Raji (cell line): ENCODE results near the gene AJUBA.

Source experiments
- POLR2A ChIP-seq: IDR thresholded peaks from 2 replicates; pipeline ENCODE4 v1.6.1; 2011; ENCODE audit warnings: low read depth, low read length, control low read depth; ENCODE audit not compliant: insufficient read depth

The AJUBA gene

DNA sequence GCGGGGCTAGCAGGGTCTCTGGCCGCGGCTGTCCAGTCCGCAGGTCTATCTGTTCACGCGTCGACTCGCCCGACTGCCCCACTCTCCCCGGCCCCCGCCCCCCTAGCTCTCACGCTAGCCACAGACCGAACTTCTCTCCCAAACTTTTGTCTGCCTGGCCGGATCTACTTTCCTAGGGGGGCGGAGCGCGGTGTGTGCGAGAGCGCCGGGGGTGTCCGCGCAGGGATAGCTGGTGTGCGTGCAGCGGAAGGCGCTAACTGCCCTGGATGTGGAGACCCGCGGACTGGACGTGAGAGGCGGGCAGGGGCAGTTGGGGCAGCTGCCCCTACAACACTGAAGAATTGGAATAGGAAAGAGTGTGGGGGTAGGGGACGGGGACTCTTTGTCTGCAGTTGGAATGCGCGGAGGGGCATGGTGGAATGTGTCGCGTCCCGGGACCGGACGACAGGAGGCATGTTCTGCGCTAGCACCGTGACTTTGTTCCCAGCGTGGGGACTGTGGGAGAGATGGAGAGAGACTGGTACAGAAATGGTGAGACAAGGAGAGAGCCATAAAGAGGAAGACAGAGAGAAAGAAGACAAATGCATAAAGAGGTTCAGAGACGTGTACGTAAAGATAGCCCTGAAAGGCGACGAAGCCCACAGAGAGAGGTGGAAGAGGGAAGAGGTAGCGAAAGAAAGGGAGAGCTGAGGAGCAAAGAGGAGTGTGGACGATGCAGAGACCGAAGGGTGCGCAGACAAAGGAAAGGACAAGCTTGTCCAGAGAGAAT, at the start of gene AJUBA:
AJUBA (minus strand) TSS at position 75 of the 769 bp plus-strand sequence. CDS start 285 bp downstream, outside the sequence.
- 0 out of 2 replicates have a peak, but pooled peaks have one; percentile 25 for TF ChIP-seq POLR2A

DNA sequence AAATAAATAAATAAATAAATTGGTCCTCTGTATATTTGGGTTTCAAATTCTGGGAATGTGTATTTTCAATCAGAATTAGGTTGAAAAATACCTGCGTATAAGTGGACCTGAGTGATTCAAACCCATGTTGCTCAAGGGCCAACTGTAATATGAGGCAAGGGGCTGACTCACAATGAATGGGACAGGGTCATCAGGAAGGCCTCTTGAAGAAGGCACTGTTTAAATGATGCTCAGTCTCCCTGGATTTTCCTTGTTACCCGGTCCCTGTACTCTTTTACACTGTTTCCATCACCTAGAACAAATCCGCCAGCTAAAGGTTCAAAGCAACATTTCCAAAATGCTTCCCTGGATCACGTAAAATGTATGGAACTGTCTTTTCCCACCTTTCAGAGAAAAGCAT, 48.6 kb upstream of the AJUBA start:
- TF ChIP-seq POLR2A, result no peak

DNA sequence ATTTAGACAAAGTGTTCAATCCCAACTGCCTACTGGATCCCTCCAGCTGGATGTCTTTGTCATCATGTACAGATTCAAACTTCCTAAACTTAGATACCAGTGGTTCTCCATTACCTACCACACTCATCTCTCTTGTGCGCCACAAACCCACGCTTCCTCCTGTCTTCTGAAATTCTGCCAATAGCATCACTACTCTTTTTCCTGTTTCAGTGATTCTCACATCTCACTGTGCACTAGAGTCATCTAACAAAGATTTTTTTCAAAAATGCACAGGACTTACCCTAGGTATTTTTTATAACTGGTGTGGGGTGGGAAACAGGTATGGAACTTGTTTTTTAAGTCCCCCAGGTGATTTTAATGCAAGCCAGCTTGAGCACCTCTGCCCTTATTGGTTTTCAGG, 46.4 kb upstream of the AJUBA start:
- TF ChIP-seq POLR2A, result no peak

GRCh38 chr14:23025151-23025814, 42.9 kb upstream of the AJUBA start:
- no peak for TF ChIP-seq POLR2A

- TF ChIP-seq POLR2A, result no peak
These were observed 42.3 kb upstream of the AJUBA start for GRCh38 chr14:23024612-23025075.

DNA sequence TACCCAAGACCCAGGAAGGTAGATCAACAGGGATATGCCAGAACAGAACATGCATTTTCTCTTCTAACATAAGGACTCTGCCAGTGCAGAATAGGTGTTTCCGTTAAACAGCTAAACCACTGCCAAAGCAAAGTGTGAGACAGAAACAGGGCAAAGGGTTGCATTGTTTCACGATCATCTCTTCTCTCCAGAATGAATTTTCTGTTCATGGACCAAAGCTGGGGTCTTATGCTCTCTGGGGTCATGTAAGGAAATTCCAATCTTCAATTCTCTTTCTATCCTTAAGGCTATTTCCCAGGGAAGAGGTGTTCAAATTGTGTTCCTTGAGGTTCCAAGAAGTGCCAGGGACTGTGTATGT, 41.4 kb upstream of the AJUBA start:
- TF ChIP-seq POLR2A, result no peak

DNA sequence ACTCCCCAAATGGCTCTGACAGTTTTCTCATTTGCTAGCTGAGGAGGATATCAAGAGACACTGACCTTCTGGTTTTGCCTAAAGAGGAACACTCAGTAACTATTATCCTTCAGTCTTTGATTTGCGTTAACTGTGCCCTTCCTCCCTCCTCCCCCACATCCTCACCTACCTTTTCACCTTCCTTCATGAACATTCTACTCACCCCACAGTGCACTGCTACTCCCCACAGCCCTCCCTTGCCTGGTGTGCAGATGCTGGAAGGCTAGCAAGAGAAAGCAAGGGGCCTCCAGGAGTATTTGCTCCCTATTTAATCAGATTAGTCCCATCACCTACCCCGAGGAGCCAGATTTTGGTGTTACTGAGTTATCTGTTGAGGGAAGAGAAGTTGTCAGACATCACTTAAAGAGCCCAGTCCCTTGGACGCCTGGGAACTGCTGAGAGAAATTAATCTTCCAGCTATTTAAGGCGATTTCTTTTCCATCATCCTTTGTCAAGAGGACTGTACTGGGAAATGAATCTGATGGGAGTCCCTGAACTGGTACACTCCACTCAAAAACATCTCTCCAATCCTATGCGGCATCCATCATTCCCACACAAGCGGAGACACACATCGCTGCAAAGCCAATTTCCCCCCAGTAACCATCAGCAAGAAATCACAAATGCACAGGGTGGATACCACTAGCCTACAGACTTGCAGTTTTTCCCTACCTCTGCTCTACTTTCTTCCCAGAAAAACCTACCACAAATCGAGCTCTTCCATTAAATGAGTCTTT, 40.9 kb upstream of the AJUBA start:
- TF ChIP-seq POLR2A, result no peak

DNA sequence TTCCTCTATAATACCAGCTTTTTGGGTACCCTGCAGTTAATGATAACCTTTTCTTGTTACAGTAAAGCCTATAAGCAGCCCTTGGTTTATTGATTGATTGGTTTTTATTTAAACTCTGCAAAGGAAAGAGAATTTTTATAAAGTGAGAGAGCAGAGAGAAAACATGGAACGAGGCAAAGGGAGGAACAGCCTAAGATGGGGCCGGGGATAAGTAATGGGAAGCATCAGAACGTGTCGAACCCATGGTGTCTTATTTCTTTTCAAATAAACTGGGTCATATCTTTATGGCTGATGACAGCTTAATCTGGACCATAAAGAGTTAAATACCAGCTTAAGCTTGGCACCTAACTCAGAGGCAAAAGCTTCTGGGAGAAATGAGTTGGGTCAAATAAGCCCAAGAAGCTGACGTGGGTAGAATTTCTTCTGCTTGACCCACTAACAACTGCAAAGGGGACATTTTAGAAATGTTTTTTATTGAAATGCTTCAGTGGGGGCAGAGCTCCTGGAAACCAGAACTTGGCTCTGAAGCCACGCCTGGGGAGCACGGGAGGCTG, 39.6 kb upstream of the AJUBA start:
- TF ChIP-seq POLR2A, result no peak

- no peak for TF ChIP-seq POLR2A
These were observed 39.1 kb upstream of the AJUBA start for GRCh38 chr14:23021434-23021833.

DNA sequence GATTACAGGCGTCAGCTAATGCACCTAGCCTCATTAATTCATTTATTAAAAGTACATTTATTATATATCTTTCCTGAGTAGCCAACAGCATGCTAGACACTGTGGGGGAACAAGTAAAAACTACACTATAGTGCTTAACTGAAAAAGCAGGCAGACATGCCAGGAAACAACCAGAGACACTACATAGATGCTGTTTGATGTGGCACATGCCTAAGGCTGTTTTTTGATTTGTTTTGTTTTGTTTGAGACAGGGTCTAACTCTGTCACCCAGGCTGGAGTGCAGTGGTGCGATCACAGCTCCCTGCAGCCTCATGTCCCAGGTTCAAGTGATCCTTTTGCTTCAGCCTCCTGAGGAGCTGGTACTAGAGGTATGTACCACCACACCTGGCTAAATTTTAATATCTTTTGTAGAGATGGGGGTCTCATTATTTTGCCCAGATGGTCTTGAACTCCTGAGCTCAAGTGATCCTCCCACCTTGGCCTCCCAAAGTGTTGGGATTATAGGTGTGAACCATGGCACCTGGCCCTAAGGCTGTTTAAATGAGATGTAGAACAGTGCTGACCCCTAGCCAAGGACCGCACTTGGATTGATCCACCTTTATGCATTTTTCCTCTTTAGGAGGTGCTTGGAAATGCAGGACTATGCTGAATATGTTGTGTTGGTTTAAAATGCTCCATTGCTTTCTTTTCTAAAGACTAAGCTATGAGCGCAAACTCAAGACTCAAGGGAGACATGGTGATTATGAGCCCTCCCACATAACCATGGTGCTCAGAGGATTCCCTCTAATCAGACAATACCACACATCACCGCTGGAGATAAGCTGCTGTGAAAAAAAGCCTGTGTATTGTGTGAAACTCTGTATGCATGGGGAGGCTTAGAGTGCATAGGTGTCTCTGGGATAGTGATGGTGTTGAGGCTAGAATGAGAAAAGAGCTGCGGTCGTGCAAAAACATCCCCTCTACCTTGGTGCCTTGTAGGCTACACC, 38.1 kb upstream of the AJUBA start:
- no peak for TF ChIP-seq POLR2A

GRCh38 chr14:23018107-23018506, 35.8 kb upstream of the AJUBA start:
- TF ChIP-seq POLR2A, result no peak

DNA sequence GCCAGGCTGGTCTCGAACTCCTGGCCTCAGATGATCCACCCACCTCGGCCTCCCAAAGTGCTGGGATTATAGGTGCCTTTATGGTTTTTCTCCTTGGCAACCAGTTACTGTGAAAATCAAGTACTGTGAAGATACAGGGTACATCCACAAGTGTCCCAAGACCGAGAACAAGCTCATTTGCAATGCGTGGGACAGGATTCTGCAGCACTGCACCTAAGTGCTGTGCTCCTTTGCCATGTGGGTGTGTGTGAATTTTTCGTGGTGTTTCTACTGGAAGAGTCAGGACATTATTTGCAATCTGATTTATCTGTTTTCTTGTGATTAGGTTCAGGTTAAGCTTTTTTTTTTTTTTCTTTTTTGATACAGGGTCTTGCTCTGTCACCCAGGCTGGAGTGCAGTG, 34.7 kb upstream of the AJUBA start:
- TF ChIP-seq POLR2A, result no peak

DNA sequence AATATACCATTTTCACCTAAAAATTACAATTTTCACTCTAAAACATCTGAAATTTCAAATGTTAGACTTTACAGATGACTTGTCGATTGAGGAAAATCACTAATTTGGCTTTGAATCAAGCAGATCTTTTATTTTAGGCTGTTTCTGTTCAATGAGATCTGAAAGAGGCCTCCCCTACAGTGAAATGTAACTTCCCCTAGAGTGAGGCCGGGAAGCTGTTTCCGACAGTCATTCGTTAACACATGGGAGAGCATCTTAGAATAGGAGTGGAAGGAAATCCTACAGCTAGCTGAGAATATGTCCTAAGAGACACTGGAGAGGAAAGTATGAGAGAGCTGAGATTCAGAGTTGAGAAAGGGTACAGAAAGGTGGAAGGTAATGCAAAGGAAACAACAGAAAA, 33.3 kb upstream of the AJUBA start:
- no peak for TF ChIP-seq POLR2A

- TF ChIP-seq POLR2A, result no peak
These were observed 30.9 kb upstream of the AJUBA start for GRCh38 chr14:23013054-23013748.
